Karpas-422 (cell line): ENCODE data around the gene MYLK3. TPM values are rescaled to one million over a fixed set of nuclear protein-coding genes. Genes with fewer than 3 reads are reported as not detected.

Experiments used
- DNase-seq: peaks from one replicate; pipeline ENCODE4 v3.0.0-alpha.2; 2015
- H2AFZ ChIP-seq: fragments of 200-600 bp; sonication (generic); 2 replicates; pipeline ENCODE4 v1.6.1; 2014; ENCODE audit warnings: antibody characterized with exemption, low read length, mixed read lengths
- H3K27ac ChIP-seq: fragments of 200-600 bp; sonication (generic); 2 replicates; pipeline ENCODE4 v1.5.1; 2014; ENCODE audit warnings: mild to moderate bottlenecking, low read length, moderate library complexity
- H3K27me3 ChIP-seq: fragments of 200-600 bp; sonication (generic); 2 replicates; pipeline ENCODE4 v1.6.1; 2014; ENCODE audit warnings: low read length, mixed read lengths
- H3K36me3 ChIP-seq: fragments of 200-600 bp; sonication (generic); 2 replicates; pipeline ENCODE4 v1.6.1; 2014; ENCODE audit warnings: low read length, mixed read lengths; ENCODE audit not compliant: insufficient read depth
- H3K4me1 ChIP-seq: fragments of 200-600 bp; sonication (generic); 2 replicates; pipeline ENCODE4 v1.6.1; 2014; ENCODE audit warnings: mild to moderate bottlenecking, low read length, mixed read lengths
- H3K4me2 ChIP-seq: fragments of 200-600 bp; sonication (generic); 2 replicates; pipeline ENCODE4 v1.6.1; 2014; ENCODE audit warnings: low read length, low read depth, mild to moderate bottlenecking; ENCODE audit not compliant: poor library complexity, severe bottlenecking
- H3K4me3 ChIP-seq: fragments of 200-600 bp; sonication (generic); 2 replicates; pipeline ENCODE4 v1.5.1; 2014; ENCODE audit warnings: mild to moderate bottlenecking, antibody characterized with exemption, low read length, mixed read lengths
- H3K79me2 ChIP-seq: fragments of 200-600 bp; sonication (generic); 2 replicates; pipeline ENCODE4 v1.6.1; 2014; ENCODE audit warnings: mild to moderate bottlenecking, low read length, mixed read lengths
- H3K9ac ChIP-seq: fragments of 200-600 bp; sonication (generic); 2 replicates; pipeline ENCODE4 v1.6.0; 2014; ENCODE audit warnings: low read length
- H3K9me2 ChIP-seq: fragments of 200-600 bp; sonication (generic), shearing (Covaris generic); replicated peaks from 2 replicates; pipeline ENCODE4 v1.6.0; 2014; ENCODE audit warnings: mild to moderate bottlenecking, low read length, moderate library complexity; ENCODE audit not compliant: insufficient read depth
- H3K9me3 ChIP-seq: fragments of 300-700, 200-600 bp; sonication (generic); 2 replicates; pipeline ENCODE4 v1.6.1; 2014; ENCODE audit warnings: low read length, mixed read lengths
- H4K20me1 ChIP-seq: fragments of 200-600 bp; sonication (generic); 2 replicates; pipeline ENCODE4 v1.6.1; 2014; ENCODE audit warnings: mild to moderate bottlenecking, antibody characterized with exemption, low read length, low read depth; ENCODE audit not compliant: insufficient read depth
- total RNA-seq: library from RNA; depleted of rRNA; stranded (reverse); fragments of >200 nt; shearing (Covaris generic); gene quantifications from 2 replicates; pipeline ENCODE4 v1.2.3, GENCODE V29; 2014; ENCODE audit warnings: low replicate concordance

The MYLK3 gene
- total RNA-seq, 1 experiment from 2014 or later = 1.3 TPM

- Histone ChIP-seq H3K27ac (no peak overlapping the region), H3K9me2 (no peaks in the 10 kb centered on the region), H3K9me3 (no peaks in the 10 kb centered on the region), H4K20me1 (no peaks in the 10 kb centered on the region), H3K4me2 (no peak overlapping the region), H3K4me1 (peaks cover 12% of the 10 kb centered on the region), H3K27me3 (no peaks in the 10 kb centered on the region), H3K36me3 (no peaks in the 10 kb centered on the region), H2AFZ (no peak overlapping the region), H3K9ac (no peak overlapping the region), H3K4me3 (no peak overlapping the region), H3K79me2 (no peaks in the 10 kb centered on the region)
- no peak for DNase-seq
Measured at GRCh38 chr16:46706642-46707041, 41.5 kb downstream of the MYLK3 start.

- Histone ChIP-seq H3K27ac (no peak overlapping the region), H3K4me3 (no peak overlapping the region), H2AFZ (no peak overlapping the region), H3K9ac (no peak overlapping the region), H4K20me1 (no peaks in the 10 kb centered on the region), H3K4me1 (peaks cover 3% of the 10 kb centered on the region), H3K36me3 (peaks cover 16% of the 10 kb centered on the region; the same call in 1 of the 2 replicates), H3K9me3 (no peaks in the 10 kb centered on the region), H3K4me2 (no peak overlapping the region), H3K79me2 (no peaks in the 10 kb centered on the region), H3K9me2 (no peaks in the 10 kb centered on the region), H3K27me3 (no peaks in the 10 kb centered on the region)
- no peak for DNase-seq
Measured at GRCh38 chr16:46702030-46702429, 46.1 kb downstream of the MYLK3 start.

GRCh38 chr16:46701615-46702014, 46.5 kb downstream of the MYLK3 start:
- Histone ChIP-seq H3K9me3 (no peaks in the 10 kb centered on the region), H3K9me2 (no peaks in the 10 kb centered on the region), H3K27ac (no peak overlapping the region), H3K9ac (no peak overlapping the region), H4K20me1 (no peaks in the 10 kb centered on the region), H3K27me3 (no peaks in the 10 kb centered on the region), H3K4me3 (no peak overlapping the region), H3K4me2 (no peak overlapping the region), H3K4me1 (no peaks in the 10 kb centered on the region), H2AFZ (no peak overlapping the region), H3K79me2 (no peaks in the 10 kb centered on the region), H3K36me3 (peaks cover 20% of the 10 kb centered on the region; the same call in 1 of the 2 replicates)
- DNase-seq = no peak

- H3K9me2 ChIP-seq = no peaks in the 10 kb centered on the region
- H3K4me1 ChIP-seq = no peaks in the 10 kb centered on the region
- H2AFZ ChIP-seq = no peak overlapping the region
- no peak overlapping the region for H3K4me3 ChIP-seq
- H4K20me1 ChIP-seq = no peaks in the 10 kb centered on the region
- no peaks in the 10 kb centered on the region for H3K27me3 ChIP-seq
- H3K9ac ChIP-seq = no peak overlapping the region
- DNase-seq = no peak
- no peak overlapping the region for H3K4me2 ChIP-seq
- no peaks in the 10 kb centered on the region for H3K79me2 ChIP-seq
- H3K9me3 ChIP-seq = no peaks in the 10 kb centered on the region
- H3K36me3 ChIP-seq = peaks cover 35% of the 10 kb centered on the region; the same call in 1 of the 2 replicates
- no peak overlapping the region for H3K27ac ChIP-seq
Measured at GRCh38 chr16:46700048-46700447, 48.1 kb downstream of the MYLK3 start.

- DNase-seq = no peak
- H3K9ac ChIP-seq = no peak overlapping the region
- peaks cover 10% of the 10 kb centered on the region for H3K4me1 ChIP-seq
- no peak overlapping the region for H3K27ac ChIP-seq
- H3K4me2 ChIP-seq = no peak overlapping the region
- H3K9me3 ChIP-seq = no peaks in the 10 kb centered on the region
- H3K79me2 ChIP-seq = peaks cover 12% of the 10 kb centered on the region
- no peak overlapping the region for H2AFZ ChIP-seq
- H3K36me3 ChIP-seq = peaks cover 50% of the 10 kb centered on the region
- peaks cover 3% of the 10 kb centered on the region; the same call in 1 of the 2 replicates for H4K20me1 ChIP-seq
- no peak overlapping the region for H3K4me3 ChIP-seq
- H3K9me2 ChIP-seq = no peaks in the 10 kb centered on the region
- H3K27me3 ChIP-seq = no peaks in the 10 kb centered on the region
Measured at GRCh38 chr16:46696957-46697356, 51.2 kb downstream of the MYLK3 start.

- Histone ChIP-seq H3K4me3 (no peak overlapping the region), H3K36me3 (peaks cover 54% of the 10 kb centered on the region), H3K27me3 (no peaks in the 10 kb centered on the region), H3K79me2 (peaks cover 21% of the 10 kb centered on the region), H3K4me2 (no peak overlapping the region), H3K9ac (no peak overlapping the region), H3K9me3 (no peaks in the 10 kb centered on the region), H2AFZ (no peak overlapping the region), H3K4me1 (peaks cover 20% of the 10 kb centered on the region), H3K27ac (no peak overlapping the region), H3K9me2 (no peaks in the 10 kb centered on the region), H4K20me1 (peaks cover 11% of the 10 kb centered on the region)
- DNase-seq = no peak
Measured at GRCh38 chr16:46695937-46696336, 52.2 kb downstream of the MYLK3 start.

GRCh38 chr16:46693598-46693997, 54.5 kb downstream of the MYLK3 start:
- peaks cover 26% of the 10 kb centered on the region for H3K4me1 ChIP-seq
- H4K20me1 ChIP-seq = peaks cover 16% of the 10 kb centered on the region
- no peak overlapping the region for H3K4me2 ChIP-seq
- H3K9me2 ChIP-seq = no peaks in the 10 kb centered on the region
- no peaks in the 10 kb centered on the region for H3K9me3 ChIP-seq
- H3K36me3 ChIP-seq = peaks cover 50% of the 10 kb centered on the region
- H3K27me3 ChIP-seq = no peaks in the 10 kb centered on the region
- no peak overlapping the region for H3K27ac ChIP-seq
- H3K4me3 ChIP-seq = no peak overlapping the region
- peaks cover 36% of the 10 kb centered on the region for H3K79me2 ChIP-seq
- H2AFZ ChIP-seq = no peak overlapping the region
- H3K9ac ChIP-seq = no peak overlapping the region
- DNase-seq = no peak

- Histone ChIP-seq H4K20me1 (peaks cover 34% of the 10 kb centered on the region), H2AFZ (no peak overlapping the region), H3K9ac (peak overlapping the region; percentile 82), H3K36me3 (peaks cover 37% of the 10 kb centered on the region), H3K4me3 (peak overlapping the region; percentile 82), H3K27ac (peak overlapping the region; percentile 83), H3K9me3 (no peaks in the 10 kb centered on the region), H3K9me2 (no peaks in the 10 kb centered on the region), H3K79me2 (peaks cover 55% of the 10 kb centered on the region), H3K4me2 (peak overlapping the region; percentile 88), H3K4me1 (peaks cover 39% of the 10 kb centered on the region), H3K27me3 (no peaks in the 10 kb centered on the region)
- DNase-seq = peak; percentile 54
Measured at GRCh38 chr16:46691726-46692125, 56.4 kb downstream of the MYLK3 start.
